RWPE1 (cell line): Measurements from ENCODE around the gene PRRX1.

Experiments used
- CTCF ChIA-PET: fragments of 350-600 bp; sonication (Branson Sonifier 250); formaldehyde crosslinking; extraction: SDS; loops from one replicate; lab custom pipeline; 2021; lab: Yijun Ruan, JAX
- POLR2A ChIA-PET: fragments of 400-600 bp; formaldehyde crosslinking; extraction: SDS; loops from one replicate; lab custom pipeline; 2020; ENCODE audit warnings: antibody characterized with exemption; ENCODE audit not compliant: low non-redundant PET; lab: Yijun Ruan, JAX
- DNase-seq: peaks from one replicate; pipeline ENCODE4 v3.0.0; 2012; ENCODE audit warnings: low spot score
- H3K27ac ChIP-seq: fragments of 450-650 bp; 2 replicates; pipeline ENCODE4 v1.5.1; 2017
- CTCF ChIP-seq: fragments of 450-650 bp; conservative IDR thresholded peaks from 2 replicates; pipeline ENCODE4 v1.5.1; 2017; ENCODE audit warnings: low read depth, mild to moderate bottlenecking

The PRRX1 gene

GRCh38 chr1:170663404-170664092 lies 383 bp upstream of the PRRX1 start:
- no peak for DNase-seq
- no peak overlapping the region for H3K27ac ChIP-seq
- TF ChIP-seq CTCF: no peak
- ChIA-PET POLR2A (no interaction called here), CTCF (interaction anchor here (0.7 kb wide), 1 partner anchor 536 kb away, joined by 5 read pairs; no protein-coding TSS in a partner anchor)

GRCh38 chr1:170664828-170665612 lies 1.1 kb downstream of the PRRX1 start:
- no peak for TF ChIP-seq CTCF
- ChIA-PET CTCF (interaction anchor here (0.6 kb wide), 1 partner anchor 103 kb away, joined by 4 read pairs; no protein-coding TSS in a partner anchor), POLR2A (no interaction called here)
- no peak overlapping the region for H3K27ac ChIP-seq
- DNase-seq: no peak

GRCh38 chr1:170665629-170666028 lies 1.7 kb downstream of the PRRX1 start:
- POLR2A ChIA-PET: no interaction called here
- H3K27ac ChIP-seq: no peak overlapping the region
- no peak for DNase-seq
- no peak for TF ChIP-seq CTCF
- CTCF ChIA-PET: interaction anchor here (0.6 kb wide), 1 partner anchor 103 kb away, joined by 4 read pairs; no protein-coding TSS in a partner anchor

- CTCF ChIA-PET: interaction anchor here (0.7 kb wide), 1 partner anchor 330 kb away, joined by 6 read pairs; no protein-coding TSS in a partner anchor
- TF ChIP-seq CTCF: no peak
- POLR2A ChIA-PET: no interaction called here
- no peak for DNase-seq
- no peak overlapping the region for H3K27ac ChIP-seq
Measured at GRCh38 chr1:170666541-170667254, 2.8 kb downstream of the PRRX1 start.

GRCh38 chr1:170668209-170669106 lies 4.5 kb downstream of the PRRX1 start:
- POLR2A ChIA-PET: no interaction called here
- DNase-seq: no peak
- TF ChIP-seq CTCF: no peak
- CTCF ChIA-PET: no interaction called here
- no peak overlapping the region for H3K27ac ChIP-seq
